GM10248 (cell line): Measurements from ENCODE around the gene NKX1-2.

Experiments
- CTCF ChIA-PET: fragments of 300-600 bp; sonication (Branson Sonifier 250); formaldehyde crosslinking; extraction: SDS; loops from one replicate; lab custom pipeline; 2021; ENCODE audit warnings: antibody characterized with exemption; lab: Yijun Ruan, JAX
- POLR2A ChIA-PET: fragments of 350-650 bp; sonication (Branson Sonifier 250); formaldehyde crosslinking; extraction: SDS; loops from one replicate; lab custom pipeline; 2020; ENCODE audit warnings: antibody characterized with exemption; lab: Yijun Ruan, JAX
- DNase-seq: peaks from one replicate; pipeline ENCODE4 v3.0.0; 2012; ENCODE audit errors: extremely low spot score
- CTCF ChIP-seq: IDR thresholded peaks from 2 replicates; pipeline ENCODE4 v1.5.1; 2012; ENCODE audit warnings: mild to moderate bottlenecking, low read depth; ENCODE audit errors: extremely low read depth, missing control alignments, control extremely low read depth

The NKX1-2 gene

GRCh38 chr10:124478515-124478914 is 28.7 kb upstream of the NKX1-2 start:
- ChIA-PET POLR2A (no interaction called here), CTCF (no interaction called here)
- DNase-seq: no peak
- TF ChIP-seq CTCF: no peak

- CTCF ChIA-PET: no interaction called here
- DNase-seq: no peak
- POLR2A ChIA-PET: no interaction called here
- no peak for TF ChIP-seq CTCF
Observed at GRCh38 chr10:124477614-124478363, 28.0 kb upstream of the NKX1-2 start.

GRCh38 chr10:124476043-124476725 is 26.3 kb upstream of the NKX1-2 start:
- CTCF ChIA-PET: no interaction called here

GRCh38 chr10:124474514-124475070 is 24.8 kb upstream of the NKX1-2 start:
- no peak for TF ChIP-seq CTCF
- CTCF ChIA-PET: interaction anchor here (1.4 kb wide), 1 partner anchor 13 kb away, joined by 4 read pairs; the partner anchor contains the start of gene LHPP
- no peak for DNase-seq
- POLR2A ChIA-PET: interaction anchor here (0.6 kb wide), 1 partner anchor 82 kb away, joined by 3 read pairs; no protein-coding TSS in a partner anchor

More at GRCh38 chr10:124476043-124476725, 26.3 kb upstream of the NKX1-2 start:
- POLR2A ChIA-PET: no interaction called here
- DNase-seq: no peak
- TF ChIP-seq CTCF: no peak

GRCh38 chr10:124473070-124473469 is 23.2 kb upstream of the NKX1-2 start:
- DNase-seq: no peak
- ChIA-PET CTCF (interaction anchor here (0.8 to 1.4 kb wide), 5 partner anchors 8 to 478 kb away, joined by 3 to 4 read pairs (median 3); no protein-coding TSS in a partner anchor), POLR2A (no interaction called here)
- TF ChIP-seq CTCF: no peak

GRCh38 chr10:124472071-124472470 is 22.2 kb upstream of the NKX1-2 start:
- POLR2A ChIA-PET: no interaction called here
- DNase-seq: no peak
- TF ChIP-seq CTCF: no peak
- CTCF ChIA-PET: interaction anchor here (1.2 to 1.4 kb wide), 3 partner anchors 12 to 83 kb away, joined by 3 to 4 read pairs (median 4); no protein-coding TSS in a partner anchor
